GM19455 (cell line): Measurements from ENCODE around the gene FHAD1.

Experiments used
- ATAC-seq: cut with Tn5 transposase; IDR thresholded peaks from one replicate; pipeline ENCODE4 v1.9.1; 2021; ENCODE audit not compliant: unreplicated experiment

The FHAD1 gene

GRCh38 chr1:15343729-15344128, 96.7 kb downstream of the FHAD1 start:
- no peak for ATAC-seq

GRCh38 chr1:15344380-15344779, 97.4 kb downstream of the FHAD1 start:
- ATAC-seq = no peak

DNA sequence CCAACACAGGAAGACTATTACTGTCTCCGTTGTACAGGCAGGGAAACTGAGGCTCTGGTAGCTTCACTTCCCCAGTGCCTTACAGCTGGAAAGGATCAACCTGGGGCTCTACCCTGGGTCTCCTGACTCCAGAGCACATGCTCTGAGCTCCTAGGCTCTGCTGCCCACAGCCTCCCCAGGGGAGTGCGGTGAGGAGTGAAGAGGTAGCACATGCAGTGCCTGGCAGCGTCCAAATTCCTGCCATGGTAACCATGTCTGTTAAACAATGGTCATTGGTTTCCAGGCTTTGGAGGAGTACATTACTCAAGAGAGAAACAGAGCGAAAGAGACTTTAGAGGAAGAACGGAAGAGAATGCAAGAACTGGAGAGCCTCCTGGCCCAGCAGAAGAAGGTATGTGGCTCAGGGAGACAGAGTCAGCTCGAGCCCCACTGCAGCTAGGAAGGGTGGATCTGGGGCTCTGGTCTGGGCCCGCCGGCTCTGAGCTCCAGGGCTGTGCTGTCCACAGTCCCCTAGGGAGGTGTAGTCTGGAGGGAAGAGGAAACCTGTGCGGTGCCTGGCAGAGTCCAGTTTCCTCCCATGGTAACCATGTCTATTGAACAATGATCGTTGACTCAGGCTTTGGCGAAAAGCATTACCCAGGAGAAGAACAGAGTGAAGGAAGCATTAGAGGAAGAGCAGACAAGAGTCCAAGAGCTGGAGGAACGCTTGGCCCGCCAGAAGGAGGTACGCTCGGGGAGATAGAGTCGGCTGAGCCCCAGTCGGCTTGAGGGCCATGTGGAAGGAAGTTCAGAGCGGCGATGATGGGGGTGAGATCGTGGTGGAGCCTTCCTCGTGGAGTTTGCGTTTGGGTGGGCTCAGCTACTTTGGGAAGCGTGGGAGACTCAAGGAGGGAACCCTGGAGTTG, 98.0 kb downstream of the FHAD1 start:
- no peak for ATAC-seq

DNA sequence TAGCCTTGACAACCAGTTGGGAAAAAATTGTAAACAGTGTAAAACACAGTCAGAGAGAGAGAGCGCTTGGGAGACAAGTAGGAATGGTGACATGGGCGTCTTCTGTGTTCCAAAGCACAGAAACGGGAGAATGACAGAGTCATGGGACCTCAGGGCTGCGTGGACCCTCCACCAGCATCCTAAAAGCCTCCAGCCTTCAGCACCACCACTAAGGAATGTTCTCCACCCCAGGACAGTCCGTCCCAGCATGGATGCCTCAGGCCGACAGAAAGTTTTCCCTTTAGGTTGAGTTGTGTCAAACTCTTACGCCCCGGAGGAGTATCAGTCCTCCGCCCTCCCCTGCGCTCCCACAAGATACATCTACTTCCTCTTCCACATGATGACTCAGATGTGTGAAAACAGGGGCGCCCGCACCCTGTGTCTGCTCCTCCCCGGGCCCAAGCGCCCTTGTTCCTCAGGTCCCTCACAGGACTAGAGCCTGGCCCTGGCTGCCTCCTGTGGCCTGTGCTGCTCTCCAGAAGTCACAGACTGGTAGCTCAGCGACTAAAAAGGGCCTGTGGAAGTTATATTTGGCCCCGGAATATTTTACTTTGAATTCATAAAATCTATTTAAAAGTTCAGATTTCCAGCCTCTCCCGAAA, 98.8 kb downstream of the FHAD1 start:
- ATAC-seq = no peak

- ATAC-seq = no peak
Observed at GRCh38 chr1:15346346-15347030, 99.5 kb downstream of the FHAD1 start.

DNA sequence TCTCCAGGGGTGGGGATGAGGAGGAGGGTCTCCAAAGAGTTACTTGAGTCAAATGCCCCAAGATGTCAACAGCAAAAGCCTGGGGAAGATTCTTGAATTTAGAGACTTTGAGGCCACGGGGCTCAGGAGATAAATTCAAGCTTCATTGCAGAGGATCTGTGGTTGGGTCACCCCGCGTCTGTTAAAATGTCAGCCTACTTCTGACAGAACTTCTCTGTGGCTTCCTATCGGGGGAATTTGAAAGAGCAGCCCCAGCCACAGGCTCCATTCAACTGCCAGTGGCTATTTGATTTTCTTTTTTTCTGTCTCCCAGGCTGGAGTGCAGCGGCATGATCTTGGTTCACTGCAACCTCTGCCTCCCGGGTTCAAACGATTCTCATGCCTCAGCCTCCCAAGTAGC, 100.2 kb downstream of the FHAD1 start:
- no peak for ATAC-seq

- ATAC-seq = no peak
Observed at GRCh38 chr1:15348648-15349047, 101.6 kb downstream of the FHAD1 start.

DNA sequence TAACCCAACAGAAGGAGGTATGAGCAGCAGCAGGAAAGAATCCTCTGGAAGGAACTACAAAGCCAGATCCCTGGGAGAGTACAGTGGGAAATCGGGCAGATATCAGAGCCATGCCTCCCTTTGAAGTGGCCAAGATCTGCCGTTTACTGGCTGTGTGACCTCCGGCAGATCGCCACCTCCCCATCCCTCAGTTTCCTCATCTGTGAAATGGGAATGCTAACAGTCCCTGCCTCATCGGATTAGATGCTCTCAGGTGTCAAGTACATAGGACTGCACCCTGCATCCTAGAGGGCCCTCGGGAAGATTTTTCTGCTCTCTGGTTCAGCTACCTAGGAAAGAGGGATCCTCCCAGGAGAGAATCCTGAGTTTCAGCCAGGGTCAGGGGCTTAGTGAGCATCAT, 102.1 kb downstream of the FHAD1 start:
- ATAC-seq = no peak

DNA sequence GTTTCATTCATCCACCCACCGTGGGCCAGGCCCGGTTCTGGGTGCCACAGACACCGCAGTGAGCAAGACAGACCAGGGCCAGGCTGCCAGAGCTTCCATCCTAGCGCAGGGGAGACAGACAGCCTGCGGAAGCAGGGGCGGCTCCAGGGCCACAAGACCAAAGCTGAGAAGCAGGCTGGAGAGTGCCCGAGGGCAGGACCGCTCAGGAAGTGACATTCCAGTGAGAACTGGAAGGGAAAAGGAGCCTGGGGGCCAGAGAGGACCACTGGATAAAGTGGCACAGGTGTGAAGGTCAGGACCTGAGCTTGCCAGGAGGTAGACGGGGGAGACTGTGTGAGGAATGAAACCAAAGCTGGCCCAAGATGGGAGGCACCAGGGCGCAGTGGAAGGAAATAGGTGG, 103.1 kb downstream of the FHAD1 start:
- no peak for ATAC-seq

- ATAC-seq = no peak
Observed at GRCh38 chr1:15350551-15351200, 103.7 kb downstream of the FHAD1 start.

DNA sequence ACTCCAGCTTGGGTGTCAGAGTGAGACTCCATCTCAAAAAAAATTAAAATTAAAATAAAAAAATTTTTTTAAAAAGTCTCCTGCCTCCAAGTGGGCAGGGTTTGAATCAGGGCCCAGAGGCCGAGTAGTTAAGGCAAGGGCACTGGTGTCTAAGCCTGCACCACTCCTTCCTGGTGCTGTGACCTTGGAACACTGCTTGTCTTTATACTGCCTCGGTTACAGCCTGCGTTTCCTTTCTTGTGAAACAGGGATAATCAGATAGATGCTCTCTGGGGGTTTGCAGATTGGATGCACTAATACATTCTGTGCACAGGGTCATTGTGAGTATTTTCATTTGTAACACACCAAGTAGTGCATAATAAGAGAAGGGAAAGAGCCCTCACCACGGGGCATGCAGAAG, 104.3 kb downstream of the FHAD1 start:
- no peak for ATAC-seq

DNA sequence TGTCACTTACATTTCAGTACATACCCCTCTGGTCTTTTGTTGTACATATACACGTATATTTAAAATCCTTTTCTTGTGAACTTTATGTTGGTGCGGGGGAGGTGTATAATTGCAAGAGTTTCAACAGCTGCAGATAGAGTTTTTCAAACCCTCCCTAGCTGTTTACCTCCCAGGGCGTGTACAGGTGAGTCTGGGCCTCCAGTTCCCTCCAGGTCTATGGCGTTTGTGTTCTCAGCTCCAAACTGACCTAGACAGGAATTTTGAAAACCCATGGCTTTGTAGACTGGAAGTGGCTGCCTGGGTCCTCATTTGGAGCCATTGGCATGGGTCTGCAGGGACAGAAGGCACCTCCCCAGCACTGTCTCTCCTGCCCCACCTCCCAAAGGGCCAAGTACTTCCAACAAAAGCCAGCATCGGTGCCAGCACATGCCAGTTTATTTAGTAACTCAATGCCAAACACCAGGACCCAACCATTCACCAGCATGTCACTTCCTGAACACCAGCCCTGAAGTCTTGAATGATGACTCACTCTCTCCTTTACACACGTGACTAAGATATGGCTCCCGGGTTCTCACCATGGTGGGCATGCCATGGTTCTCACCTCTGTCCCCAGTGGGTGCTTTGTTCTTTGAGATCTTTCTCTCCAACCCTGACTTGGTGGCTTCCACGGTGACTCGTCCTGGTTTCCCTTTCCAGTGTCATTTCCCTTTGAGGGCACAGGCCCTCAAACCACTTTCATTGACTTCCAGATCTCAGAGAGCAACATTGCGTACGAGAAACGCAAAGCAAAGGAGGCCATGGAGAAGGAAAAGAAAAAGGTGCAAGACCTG, 105.3 kb downstream of the FHAD1 start:
- ATAC-seq = no peak

DNA sequence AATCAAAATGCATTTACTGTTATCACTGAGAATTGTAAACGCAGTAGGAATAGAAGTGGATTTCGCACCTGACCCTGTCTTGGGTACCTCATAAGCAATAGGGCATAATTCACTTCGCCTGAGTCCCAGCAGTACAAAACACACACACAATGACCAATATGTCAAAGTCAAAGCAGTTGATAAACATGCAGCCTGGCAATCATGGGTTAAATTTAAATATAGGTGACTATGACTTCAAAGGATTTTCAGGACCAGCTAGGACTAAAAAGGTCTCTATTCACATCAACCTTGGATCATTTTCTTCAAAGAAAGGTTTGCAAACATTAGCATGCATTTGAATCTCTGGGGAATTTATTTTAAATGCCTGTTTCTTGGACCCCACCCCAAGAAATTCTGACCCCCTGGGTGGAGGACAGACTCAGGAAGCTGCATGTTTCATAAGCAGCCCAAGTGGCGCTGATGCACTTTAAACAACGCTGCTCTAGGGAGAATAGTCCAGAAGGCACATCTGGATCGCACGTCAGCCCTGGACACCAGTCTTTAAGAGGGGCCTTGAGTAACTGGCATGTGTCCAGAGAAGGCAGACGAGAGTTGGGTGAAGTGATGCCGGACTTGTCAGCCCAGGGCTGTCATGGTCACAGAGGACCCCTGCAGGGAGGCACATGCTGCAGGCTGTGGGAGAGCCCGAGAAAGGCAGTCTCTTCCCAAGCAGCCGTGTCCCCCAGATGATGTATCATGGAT, 107.0 kb downstream of the FHAD1 start:
- no peak for ATAC-seq

DNA sequence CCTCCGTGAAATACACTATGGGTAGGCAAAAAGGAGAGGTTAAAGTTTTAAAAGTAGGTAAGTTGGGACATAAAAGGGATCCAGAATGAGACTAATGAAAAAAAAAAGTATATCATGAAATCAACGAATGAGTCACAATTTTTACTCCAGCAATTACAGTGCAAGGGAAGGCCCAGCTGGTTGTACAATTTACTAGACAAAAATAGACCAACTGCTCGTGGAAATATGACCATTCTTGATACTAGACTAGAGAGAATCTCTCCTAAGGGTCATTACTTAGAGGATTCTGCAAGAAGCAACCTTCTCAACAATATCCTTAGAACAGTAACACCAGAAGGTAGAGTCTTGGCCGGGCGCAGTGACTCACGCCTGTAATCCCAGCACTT, 107.5 kb downstream of the FHAD1 start:
- no peak for ATAC-seq

DNA sequence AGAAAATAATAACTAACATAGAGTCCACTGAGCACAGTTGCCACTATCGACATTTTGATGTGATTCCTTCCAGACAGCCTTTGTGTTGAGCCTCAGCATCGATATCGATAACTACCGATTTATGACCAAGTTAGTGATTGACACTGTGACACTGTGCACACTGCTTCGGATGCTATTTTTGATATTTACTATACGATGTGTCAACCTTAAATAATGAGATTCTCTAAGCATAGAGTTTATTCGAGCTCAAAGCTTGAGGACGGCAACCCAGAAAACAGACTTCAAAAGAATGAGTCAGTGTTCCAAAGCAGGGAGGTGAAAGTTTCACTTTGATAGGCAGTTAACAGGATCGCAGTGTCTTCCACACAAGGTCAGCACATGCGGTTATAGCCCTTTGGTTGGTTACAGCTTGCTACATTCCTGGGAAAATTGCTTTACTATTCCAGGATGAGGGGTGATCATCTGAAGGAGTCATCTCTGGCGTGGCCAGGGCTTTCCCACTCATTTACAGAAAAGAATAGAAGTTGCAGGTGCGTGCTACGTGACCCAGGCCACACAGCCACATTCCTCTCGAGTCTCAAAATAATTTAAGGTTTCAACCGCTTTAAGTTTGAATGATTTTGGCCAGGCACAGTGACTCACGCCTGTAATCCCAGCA, 109.1 kb downstream of the FHAD1 start:
- no peak for ATAC-seq

GRCh38 chr1:15357612-15358207, 110.7 kb downstream of the FHAD1 start:
- no peak for ATAC-seq

- ATAC-seq = no peak
Observed at GRCh38 chr1:15358565-15359133, 111.6 kb downstream of the FHAD1 start.

- ATAC-seq = no peak
Observed at GRCh38 chr1:15360700-15361099, 113.7 kb downstream of the FHAD1 start.
